ENCODE data around the gene CFAP77. TPM values are rescaled to one million over a fixed set of nuclear protein-coding genes. Genes with fewer than 3 reads are reported as not detected.

The CFAP77 gene
- total RNA-seq, 1 experiment from 2014 or later, result 0.11 TPM

DNA sequence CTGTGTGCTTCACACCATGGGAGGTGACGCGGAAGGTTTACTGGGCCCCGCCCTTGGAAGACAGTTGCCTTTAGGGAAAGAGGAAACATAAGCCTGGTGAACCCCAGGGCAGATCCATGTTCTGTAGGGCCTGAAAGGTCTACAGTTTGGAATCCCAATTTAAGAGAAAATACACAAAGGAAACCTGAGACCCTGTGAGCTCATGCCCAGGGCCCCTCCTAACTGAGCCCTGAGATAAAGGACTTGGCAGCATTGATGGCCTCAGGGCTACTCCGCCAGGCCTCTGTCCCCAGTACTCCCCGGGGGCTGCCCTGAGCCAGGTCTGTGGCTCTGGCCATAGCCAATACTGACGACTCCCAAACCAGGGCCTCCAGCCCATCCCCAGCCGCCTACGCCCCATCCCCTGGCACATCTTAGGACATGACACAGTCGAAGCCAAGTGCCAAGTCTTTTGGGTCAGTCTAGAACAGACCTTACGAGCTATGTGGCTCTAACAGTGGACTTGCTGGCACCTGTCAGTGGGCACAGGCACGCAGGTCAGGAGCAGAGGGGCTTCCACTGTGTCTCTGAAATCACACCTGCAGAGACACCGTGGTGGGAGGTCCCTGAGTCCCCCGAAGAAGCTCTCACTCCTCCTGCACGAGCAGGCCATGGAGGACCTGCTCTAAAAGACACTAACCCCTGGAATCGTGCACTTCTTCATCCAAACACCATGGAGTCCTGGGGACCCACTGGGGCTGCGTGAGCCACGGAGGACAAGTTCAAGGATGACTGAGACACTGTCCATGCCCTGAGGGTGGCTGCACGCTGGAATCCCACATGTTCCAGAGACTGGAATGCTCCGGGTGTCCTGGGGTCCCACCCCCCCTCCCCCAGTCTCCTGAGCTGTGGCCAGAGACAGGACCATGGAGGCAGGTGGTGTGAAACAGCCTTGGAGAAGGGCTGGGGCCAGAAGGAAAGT lies 132.1 kb downstream of the CFAP77 start:
- BruUV-seq (replicated peaks), result no TSS peak
- Histone ChIP-seq H3K4me3 (ENCODE audit: low read length) (no peak overlapping the region), H3K9me2 (replicated peaks; ENCODE audit: low read length) (no peaks in the 10 kb centered on the region), H3F3A (ENCODE audit: low read length, unreplicated experiment) (no peaks in the 10 kb centered on the region), H3K4me1 (ENCODE audit: insufficient read depth, low read length) (no peaks in the 10 kb centered on the region), H3K79me2 (ENCODE audit: low read length) (no peaks in the 10 kb centered on the region), H2AFZ (ENCODE audit: low read length) (no peak overlapping the region), H3K9ac (ENCODE audit: low read length) (no peak overlapping the region), H3K27ac (ENCODE audit: low read length) (no peak overlapping the region), H3K36me3 (ENCODE audit: low read depth, low read length) (no peaks in the 10 kb centered on the region), H3K9me3 (ENCODE audit: low read length) (no peaks in the 10 kb centered on the region), H4K20me1 (ENCODE audit: low read length) (no peaks in the 10 kb centered on the region), H3K27me3 (ENCODE audit: low read length) (no peaks in the 10 kb centered on the region), H3K4me2 (ENCODE audit: low read length) (no peak overlapping the region)
- TF ChIP-seq EZH2phosphoT487 (IDR thresholded peaks at IDR 0.05; ENCODE audit: borderline replicate concordance, low read length), result no peak
- TF ChIP-seq EZH2 (IDR thresholded peaks at IDR 0.05; ENCODE audit: low read length, unreplicated experiment), result no peak
- TF ChIP-seq, protein P1, sequence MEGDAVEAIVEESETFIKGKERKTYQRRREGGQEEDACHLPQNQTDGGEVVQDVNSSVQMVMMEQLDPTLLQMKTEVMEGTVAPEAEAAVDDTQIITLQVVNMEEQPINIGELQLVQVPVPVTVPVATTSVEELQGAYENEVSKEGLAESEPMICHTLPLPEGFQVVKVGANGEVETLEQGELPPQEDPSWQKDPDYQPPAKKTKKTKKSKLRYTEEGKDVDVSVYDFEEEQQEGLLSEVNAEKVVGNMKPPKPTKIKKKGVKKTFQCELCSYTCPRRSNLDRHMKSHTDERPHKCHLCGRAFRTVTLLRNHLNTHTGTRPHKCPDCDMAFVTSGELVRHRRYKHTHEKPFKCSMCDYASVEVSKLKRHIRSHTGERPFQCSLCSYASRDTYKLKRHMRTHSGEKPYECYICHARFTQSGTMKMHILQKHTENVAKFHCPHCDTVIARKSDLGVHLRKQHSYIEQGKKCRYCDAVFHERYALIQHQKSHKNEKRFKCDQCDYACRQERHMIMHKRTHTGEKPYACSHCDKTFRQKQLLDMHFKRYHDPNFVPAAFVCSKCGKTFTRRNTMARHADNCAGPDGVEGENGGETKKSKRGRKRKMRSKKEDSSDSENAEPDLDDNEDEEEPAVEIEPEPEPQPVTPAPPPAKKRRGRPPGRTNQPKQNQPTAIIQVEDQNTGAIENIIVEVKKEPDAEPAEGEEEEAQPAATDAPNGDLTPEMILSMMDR (conservative IDR thresholded peaks at IDR 0.05; ENCODE audit: low read depth, low read length), result no peak
- intact Hi-C loops (cut with micrococcal nuclease), result no loop called here
- DNase-seq (no peak), ATAC-seq (no peak)
- CTCF ChIA-PET, result no interaction called here
- POLR2A ChIA-PET (ENCODE audit: unreplicated experiment), result no interaction called here

DNA sequence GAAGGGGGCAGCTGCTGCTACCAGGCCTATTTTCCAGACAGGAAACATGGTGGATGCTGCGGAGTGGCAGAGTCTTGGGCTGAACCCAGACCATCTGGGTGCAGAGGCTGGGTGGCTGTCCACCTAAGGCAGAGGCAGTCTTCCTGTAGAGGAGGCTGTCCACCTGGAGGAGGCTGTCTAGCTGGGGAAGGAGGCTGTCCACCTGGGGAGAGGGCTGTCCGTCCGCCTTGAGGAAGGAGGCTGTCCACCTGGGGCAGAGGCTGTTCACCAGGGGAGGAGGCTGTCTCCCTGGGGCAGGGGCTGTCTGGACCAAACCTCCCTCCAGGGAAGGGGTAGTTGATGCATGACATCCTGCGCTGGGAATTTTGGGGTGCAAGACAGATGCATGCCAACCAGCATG lies 133.2 kb downstream of the CFAP77 start:
- H3K9me3 ChIP-seq (ENCODE audit: low read length), result no peaks in the 10 kb centered on the region
- no peaks in the 10 kb centered on the region for H3K79me2 ChIP-seq (ENCODE audit: low read length)
- intact Hi-C loops (cut with micrococcal nuclease), result no loop called here
- no TSS peak for BruUV-seq (replicated peaks)
- ChIA-PET CTCF (interaction anchor here (0.6 kb wide), 1 partner anchor 107 kb away, joined by 5 read pairs; no protein-coding TSS in a partner anchor), POLR2A (ENCODE audit: unreplicated experiment) (no interaction called here)
- H3F3A ChIP-seq (ENCODE audit: low read length, unreplicated experiment), result no peaks in the 10 kb centered on the region
- no peak overlapping the region for H2AFZ ChIP-seq (ENCODE audit: low read length)
- DNase-seq (no peak), ATAC-seq (no peak)
- H3K9ac ChIP-seq (ENCODE audit: low read length), result no peak overlapping the region
- no peak for TF ChIP-seq EZH2 (IDR thresholded peaks at IDR 0.05; ENCODE audit: low read length, unreplicated experiment)
- TF ChIP-seq EZH2phosphoT487 (IDR thresholded peaks at IDR 0.05; ENCODE audit: borderline replicate concordance, low read length), result no peak
- TF ChIP-seq, protein P1 (conservative IDR thresholded peaks at IDR 0.05; ENCODE audit: low read depth, low read length), result no peak
- no peaks in the 10 kb centered on the region for H3K4me1 ChIP-seq (ENCODE audit: insufficient read depth, low read length)
- no peaks in the 10 kb centered on the region for H4K20me1 ChIP-seq (ENCODE audit: low read length)
- H3K27me3 ChIP-seq (ENCODE audit: low read length), result no peaks in the 10 kb centered on the region
- no peak overlapping the region for H3K4me2 ChIP-seq (ENCODE audit: low read length)
- H3K27ac ChIP-seq (ENCODE audit: low read length), result no peak overlapping the region
- H3K4me3 ChIP-seq (ENCODE audit: low read length), result no peak overlapping the region
- H3K36me3 ChIP-seq (ENCODE audit: low read depth, low read length), result no peaks in the 10 kb centered on the region
- no peaks in the 10 kb centered on the region for H3K9me2 ChIP-seq (replicated peaks; ENCODE audit: low read length)

DNA sequence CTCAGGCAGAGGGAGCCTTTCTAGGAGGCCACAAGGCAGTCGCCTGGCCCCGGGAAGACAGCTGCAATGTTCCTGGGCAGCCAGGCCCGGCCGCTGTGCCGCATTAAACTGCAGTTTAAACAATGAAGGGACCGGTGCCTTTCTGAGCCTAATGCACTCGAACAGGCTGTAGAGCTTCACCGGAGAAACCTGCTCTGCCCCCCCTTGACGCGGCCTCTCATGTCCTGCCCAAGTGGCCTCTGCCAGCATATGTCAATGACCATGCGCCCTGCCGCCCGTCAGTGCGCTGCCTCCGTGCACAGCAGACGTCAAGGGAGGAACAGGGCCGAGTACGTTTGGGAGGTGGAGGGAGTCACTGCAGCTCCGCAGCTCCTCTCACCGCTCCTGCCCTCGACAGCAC lies 133.9 kb downstream of the CFAP77 start:
- H3K9me2 ChIP-seq (replicated peaks; ENCODE audit: low read length), result no peaks in the 10 kb centered on the region
- ChIA-PET POLR2A (ENCODE audit: unreplicated experiment) (no interaction called here), CTCF (interaction anchor here (0.6 kb wide), 1 partner anchor 107 kb away, joined by 5 read pairs; no protein-coding TSS in a partner anchor)
- H3K27ac ChIP-seq (ENCODE audit: low read length), result no peak overlapping the region
- no peak overlapping the region for H3K4me2 ChIP-seq (ENCODE audit: low read length)
- H3K4me3 ChIP-seq (ENCODE audit: low read length), result no peak overlapping the region
- H3K36me3 ChIP-seq (ENCODE audit: low read depth, low read length), result no peaks in the 10 kb centered on the region
- H2AFZ ChIP-seq (ENCODE audit: low read length), result no peak overlapping the region
- no peaks in the 10 kb centered on the region for H4K20me1 ChIP-seq (ENCODE audit: low read length)
- ATAC-seq (no peak), DNase-seq (no peak)
- TF ChIP-seq EZH2 (IDR thresholded peaks at IDR 0.05; ENCODE audit: low read length, unreplicated experiment) (no peak), EZH2phosphoT487 (IDR thresholded peaks at IDR 0.05; ENCODE audit: borderline replicate concordance, low read length) (no peak)
- TF ChIP-seq, protein P1 (conservative IDR thresholded peaks at IDR 0.05; ENCODE audit: low read depth, low read length), result no peak
- BruUV-seq (replicated peaks), result no TSS peak
- no peaks in the 10 kb centered on the region for H3F3A ChIP-seq (ENCODE audit: low read length, unreplicated experiment)
- intact Hi-C loops (cut with micrococcal nuclease), result no loop called here
- no peaks in the 10 kb centered on the region for H3K9me3 ChIP-seq (ENCODE audit: low read length)
- H3K4me1 ChIP-seq (ENCODE audit: insufficient read depth, low read length), result no peaks in the 10 kb centered on the region
- H3K27me3 ChIP-seq (ENCODE audit: low read length), result no peaks in the 10 kb centered on the region
- H3K9ac ChIP-seq (ENCODE audit: low read length), result no peak overlapping the region
- H3K79me2 ChIP-seq (ENCODE audit: low read length), result no peaks in the 10 kb centered on the region

All from PC-3 (cell line).